Thyroid gland (tissue), 4 donors: ENCODE results near the gene CLDN18.

Experiments used
- CTCF ChIP-seq, 6 experiments: fragments of 200-600 bp in 3 of 6; fragments of 450-650 bp in 3 of 6; sonication (generic) in 3 of 6; IDR thresholded peaks; one replicate each; pipeline ENCODE4 v1.5.1; 2016 to 2019; ENCODE audit warnings: antibody characterized with exemption in 6 of 6, mild to moderate bottlenecking in 2 of 6, inconsistent platforms in 1 of 6, moderate library complexity in 1 of 6
- POLR2A ChIP-seq, 2 donors: fragments of 450-650 bp; IDR thresholded peaks; one replicate each; pipeline ENCODE4 v1.6.1; 2017; ENCODE audit warnings: antibody characterized with exemption in 2 of 2, mild to moderate bottlenecking in 2 of 2, moderate library complexity in 1 of 2

DNA sequence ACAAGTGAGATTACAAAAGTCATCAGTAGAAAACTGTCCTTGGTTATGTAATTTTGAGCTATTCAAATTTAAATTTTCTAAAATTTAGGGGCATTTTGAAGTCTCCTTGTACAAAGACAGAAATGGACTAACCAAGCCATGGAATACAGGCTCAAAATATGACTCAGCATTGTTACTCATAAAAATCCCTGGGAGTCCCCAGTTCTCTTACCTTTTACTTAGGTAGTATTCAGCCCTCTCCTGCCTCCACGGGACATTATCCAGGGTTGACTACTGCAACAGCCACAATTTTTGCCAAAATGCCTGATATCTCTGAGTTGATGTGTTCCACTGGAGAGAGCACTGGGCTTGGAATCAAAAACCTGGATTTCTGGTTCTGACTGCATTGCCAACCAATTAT, 25.0 kb downstream of the CLDN18 start:
- TF ChIP-seq CTCF (IDR thresholded peaks at IDR 0.05), result no peak
- no peak for TF ChIP-seq POLR2A (IDR thresholded peaks at IDR 0.05)
